ENCODE measurements around the gene CCDC188. TPM values are rescaled to one million over a fixed set of nuclear protein-coding genes. Genes with fewer than 3 reads are reported as not detected.

CCDC188 gene
- total and polyA plus RNA-seq, 4 donors = not detected

GRCh38 chr22:20183823-20184222 is 33.0 kb upstream of the CCDC188 start:
- TF ChIP-seq FOXA2 (IDR thresholded peaks at IDR 0.05) = no peak
- TF ChIP-seq ATF3 (IDR thresholded peaks at IDR 0.05) = no peak
- no peak for TF ChIP-seq EGR1 (IDR thresholded peaks at IDR 0.05; ENCODE audit: low read depth in 2 of 2)
- no peak for TF ChIP-seq GABPA (IDR thresholded peaks at IDR 0.05 in 1 of 2, conservative IDR thresholded peaks at IDR 0.05 in 1 of 2)
- TF ChIP-seq RAD21 (IDR thresholded peaks at IDR 0.05) = no peak
- TF ChIP-seq RXRA (IDR thresholded peaks at IDR 0.05) = no peak
- no peak for TF ChIP-seq SP1 (IDR thresholded peaks at IDR 0.05)
- no peak for TF ChIP-seq JUND (IDR thresholded peaks at IDR 0.05)
- TF ChIP-seq HNF4G (IDR thresholded peaks at IDR 0.05) = no peak
- no peak for TF ChIP-seq CTCF (IDR thresholded peaks at IDR 0.05; ENCODE audit: low read depth, low read length, missing input control)
- no peak for TF ChIP-seq YY1 (IDR thresholded peaks at IDR 0.05)
- no peak for TF ChIP-seq TAF1 (conservative IDR thresholded peaks at IDR 0.05)
- TF ChIP-seq ZBTB33 (IDR thresholded peaks at IDR 0.05) = no peak
- TF ChIP-seq MAX (IDR thresholded peaks at IDR 0.05) = no peak
- no peak for TF ChIP-seq HNF4A (conservative IDR thresholded peaks at IDR 0.05)
- Histone ChIP-seq H3K9ac (ENCODE audit: low read depth in 1 of 2, low read length in 2 of 2) (no peak overlapping the region), H3K9me3 (ENCODE audit: control insufficient read depth in 4 of 4, low read length in 3 of 4) (no peaks in the 10 kb centered on the region), H3K4me1 (ENCODE audit: control insufficient read depth in 4 of 4, insufficient read depth in 4 of 4, low read length in 3 of 4) (peaks cover 4 to 40% (median 25%) of the 10 kb centered on the region in 4 donors), H3K27me3 (ENCODE audit: control insufficient read depth in 4 of 4, insufficient read depth in 4 of 4, low read length in 3 of 4) (no peaks in the 10 kb centered on the region), H3K36me3 (ENCODE audit: control insufficient read depth in 4 of 4, insufficient read depth in 3 of 4, low read depth in 1 of 4, low read length in 3 of 4) (no peaks in the 10 kb centered on the region), H3K27ac (ENCODE audit: low read depth in 1 of 2, low read length in 2 of 2) (no peak overlapping the region), H3K4me3 (ENCODE audit: low read depth in 1 of 3, low read length in 3 of 3) (no peak overlapping the region)
- 77% methylated on average over 6 of the region's 6 CpGs for WGBS
- no peak for DNase-seq (ENCODE audit: low spot score)

- no peak overlapping the region for H3K9ac ChIP-seq (ENCODE audit: low read depth in 1 of 2, low read length in 2 of 2)
- H3K4me3 ChIP-seq (ENCODE audit: low read depth in 1 of 3, low read length in 3 of 3) = no peak overlapping the region
- H3K27ac ChIP-seq (ENCODE audit: low read depth in 1 of 2, low read length in 2 of 2) = no peak overlapping the region
- TF ChIP-seq RXRA (IDR thresholded peaks at IDR 0.05) = no peak
- no peak for TF ChIP-seq HNF4G (IDR thresholded peaks at IDR 0.05)
- H3K9me3 ChIP-seq (ENCODE audit: control insufficient read depth in 4 of 4, low read length in 3 of 4) = no peaks in the 10 kb centered on the region
- no peaks in the 10 kb centered on the region for H3K36me3 ChIP-seq (ENCODE audit: control insufficient read depth in 4 of 4, insufficient read depth in 3 of 4, low read depth in 1 of 4, low read length in 3 of 4)
- peaks cover 4 to 40% (median 23%) of the 10 kb centered on the region in 4 donors for H3K4me1 ChIP-seq (ENCODE audit: control insufficient read depth in 4 of 4, insufficient read depth in 4 of 4, low read length in 3 of 4)
- no peak for DNase-seq (ENCODE audit: low spot score)
- WGBS = 94% methylated on average over 8 of the region's 8 CpGs
- H3K27me3 ChIP-seq (ENCODE audit: control insufficient read depth in 4 of 4, insufficient read depth in 4 of 4, low read length in 3 of 4) = no peaks in the 10 kb centered on the region
These were observed 32.2 kb upstream of the CCDC188 start for GRCh38 chr22:20183101-20183500.

GRCh38 chr22:20182365-20182764 is 31.5 kb upstream of the CCDC188 start:
- Histone ChIP-seq H3K27me3 (ENCODE audit: control insufficient read depth in 4 of 4, insufficient read depth in 4 of 4, low read length in 3 of 4) (no peaks in the 10 kb centered on the region), H3K9me3 (ENCODE audit: control insufficient read depth in 4 of 4, low read length in 3 of 4) (no peaks in the 10 kb centered on the region), H3K4me3 (ENCODE audit: low read depth in 1 of 3, low read length in 3 of 3) (no peak overlapping the region), H3K9ac (ENCODE audit: low read depth in 1 of 2, low read length in 2 of 2) (no peak overlapping the region), H3K27ac (ENCODE audit: low read depth in 1 of 2, low read length in 2 of 2) (no peak overlapping the region), H3K36me3 (ENCODE audit: control insufficient read depth in 4 of 4, insufficient read depth in 3 of 4, low read depth in 1 of 4, low read length in 3 of 4) (no peaks in the 10 kb centered on the region), H3K4me1 (ENCODE audit: control insufficient read depth in 4 of 4, insufficient read depth in 4 of 4, low read length in 3 of 4) (peaks cover 4 to 33% (median 18%) of the 10 kb centered on the region in 4 donors)
- 90% methylated on average over 9 of the region's 9 CpGs for WGBS
- no peak for DNase-seq (ENCODE audit: low spot score)
- TF ChIP-seq FOXA2 (IDR thresholded peaks at IDR 0.05) (no peak), CTCF (IDR thresholded peaks at IDR 0.05; ENCODE audit: low read depth, low read length, missing input control) (no peak), RAD21 (IDR thresholded peaks at IDR 0.05) (no peak), ZBTB33 (IDR thresholded peaks at IDR 0.05) (no peak), HNF4A (conservative IDR thresholded peaks at IDR 0.05) (no peak)

All from liver (tissue), 9 donors.